Progenitor cell of endocrine pancreas (in vitro differentiated cells): ENCODE results near the gene PPM1E. TPM values are rescaled to one million over a fixed set of nuclear protein-coding genes. Genes with fewer than 3 reads are reported as not detected.

Experiments used
- DNase-seq: peaks from one replicate; pipeline ENCODE4 v3.0.0; 2021; ENCODE audit warnings: low spot score; ENCODE audit not compliant: unreplicated experiment
- H3K27ac Mint-ChIP-seq: 2 replicates; pipeline ENCODE4 v1.8.0; 2021; ENCODE audit warnings: mild to moderate bottlenecking, moderate library complexity, mixed read lengths
- H3K27me3 Mint-ChIP-seq: 2 replicates; pipeline ENCODE4 v1.8.0; 2021; ENCODE audit warnings: mixed read lengths
- H3K36me3 Mint-ChIP-seq: 2 replicates; pipeline ENCODE4 v1.8.0; 2022; ENCODE audit warnings: mixed read lengths; ENCODE audit not compliant: insufficient read depth
- H3K4me1 Mint-ChIP-seq: 2 replicates; pipeline ENCODE4 v1.8.0; 2021; ENCODE audit warnings: low read depth, mixed read lengths
- H3K4me3 Mint-ChIP-seq: 2 replicates; pipeline ENCODE4 v1.8.0; 2021; ENCODE audit warnings: low read depth, mild to moderate bottlenecking, moderate library complexity, mixed read lengths
- H3K9me3 Mint-ChIP-seq: 2 replicates; pipeline ENCODE4 v1.8.0; 2021; ENCODE audit warnings: low read depth, mixed read lengths
- CTCF ChIP-seq: fragments of 200-600 bp; sonication (generic); IDR thresholded peaks from one replicate; pipeline ENCODE4 v1.5.0; 2021; ENCODE audit warnings: antibody characterized with exemption, mild to moderate bottlenecking; ENCODE audit not compliant: unreplicated experiment
- total RNA-seq: library from RNA; stranded (reverse); gene quantifications from 2 replicates; pipeline ENCODE4 v1.2.1, GENCODE V29; 2021

Gene PPM1E
- total RNA-seq, 1 donor from 2014 or later, result 1.6 TPM

GRCh38 chr17:58969612-58970011, 214.0 kb downstream of the PPM1E start:
- Mint-ChIP-seq H3K27me3 (no peaks in the 10 kb centered on the region), H3K36me3 (no peaks in the 10 kb centered on the region), H3K4me3 (no peak overlapping the region)

GRCh38 chr17:58970609-58971450, 215.2 kb downstream of the PPM1E start:
- no peaks in the 10 kb centered on the region for H3K4me1 Mint-ChIP-seq
- no peak overlapping the region for H3K27ac Mint-ChIP-seq
- H3K36me3 Mint-ChIP-seq, result no peaks in the 10 kb centered on the region
- H3K4me3 Mint-ChIP-seq, result no peak overlapping the region
- no peaks in the 10 kb centered on the region for H3K27me3 Mint-ChIP-seq
- no peak for TF ChIP-seq CTCF
- no peaks in the 10 kb centered on the region for H3K9me3 Mint-ChIP-seq
- DNase-seq, result no peak

More at GRCh38 chr17:58969612-58970011, 214.0 kb downstream of the PPM1E start:
- Mint-ChIP-seq H3K4me1 (no peaks in the 10 kb centered on the region), H3K27ac (no peak overlapping the region), H3K9me3 (no peaks in the 10 kb centered on the region)
- no peak for TF ChIP-seq CTCF
- no peak for DNase-seq

GRCh38 chr17:58974354-58974753, 218.7 kb downstream of the PPM1E start:
- TF ChIP-seq CTCF, result no peak
- H3K27me3 Mint-ChIP-seq, result no peaks in the 10 kb centered on the region
- H3K4me1 Mint-ChIP-seq, result no peaks in the 10 kb centered on the region
- no peak overlapping the region for H3K4me3 Mint-ChIP-seq
- H3K36me3 Mint-ChIP-seq, result no peaks in the 10 kb centered on the region
- no peaks in the 10 kb centered on the region for H3K9me3 Mint-ChIP-seq
- no peak for DNase-seq
- no peak overlapping the region for H3K27ac Mint-ChIP-seq

GRCh38 chr17:58976541-58976940, 220.9 kb downstream of the PPM1E start:
- TF ChIP-seq CTCF, result no peak
- Mint-ChIP-seq H3K27me3 (no peaks in the 10 kb centered on the region), H3K27ac (no peak overlapping the region), H3K9me3 (no peaks in the 10 kb centered on the region), H3K4me3 (no peak overlapping the region), H3K36me3 (no peaks in the 10 kb centered on the region), H3K4me1 (no peaks in the 10 kb centered on the region)
- no peak for DNase-seq

GRCh38 chr17:58980706-58981481, 225.2 kb downstream of the PPM1E start:
- no peak for TF ChIP-seq CTCF
- no peak for DNase-seq
- Mint-ChIP-seq H3K4me1 (no peaks in the 10 kb centered on the region), H3K27me3 (no peaks in the 10 kb centered on the region), H3K36me3 (no peaks in the 10 kb centered on the region), H3K27ac (no peak overlapping the region), H3K9me3 (no peaks in the 10 kb centered on the region), H3K4me3 (no peak overlapping the region)
